NCI-H524 treated with DMSO at 0.1 percent for 48 hours (cell line): ENCODE data around the gene NLRP3.
"Not testable (repeated sequence)": the region's sequence is repeated elsewhere in the genome, so short reads cannot be mapped to it uniquely, and the experiment has no call there.

Experiments used
- DNase-seq: peaks from one replicate; lab custom pipeline; 2025; lab: John Stamatoyannopoulos, UW

NLRP3 gene

DNA sequence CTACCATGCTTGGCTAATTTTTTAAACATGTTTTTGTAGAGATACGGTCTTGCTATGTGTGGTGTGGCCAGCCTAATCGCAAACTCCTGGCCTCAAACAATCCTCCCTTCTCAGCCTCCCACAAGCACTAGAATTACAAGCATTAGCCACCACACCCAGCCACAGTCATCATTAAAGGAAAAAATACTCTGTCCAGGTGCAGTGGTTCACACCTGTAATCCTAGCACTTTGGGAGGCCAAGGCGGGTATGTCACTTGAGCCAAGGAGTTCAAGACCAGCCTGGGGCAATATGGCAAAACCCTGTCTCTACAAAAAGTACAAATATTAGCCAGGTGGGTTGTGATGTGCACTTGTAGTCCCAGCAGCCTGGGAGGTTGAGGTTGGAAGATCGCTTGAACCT, 25.0 kb upstream of the NLRP3 start:
- no peak for DNase-seq

DNA sequence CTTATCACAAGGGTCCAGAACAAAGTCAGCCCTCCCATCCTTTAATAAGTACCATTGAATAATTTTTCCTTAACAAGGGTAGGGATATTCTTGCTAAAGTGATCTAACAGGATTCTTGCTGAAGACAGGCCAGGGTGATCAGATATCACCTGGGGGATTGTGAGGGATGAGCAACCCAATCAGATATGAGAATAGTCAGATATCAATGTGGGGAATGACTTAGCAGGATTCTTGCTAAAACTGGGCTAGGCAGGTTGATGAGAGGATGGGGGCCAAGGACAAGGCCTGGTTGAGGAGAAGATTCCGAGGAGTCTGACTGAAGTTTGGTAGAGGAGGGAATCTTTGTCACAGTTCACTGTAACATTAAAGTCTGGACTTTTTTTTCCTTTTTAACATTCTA, 23.9 kb upstream of the NLRP3 start:
- no peak for DNase-seq

DNA sequence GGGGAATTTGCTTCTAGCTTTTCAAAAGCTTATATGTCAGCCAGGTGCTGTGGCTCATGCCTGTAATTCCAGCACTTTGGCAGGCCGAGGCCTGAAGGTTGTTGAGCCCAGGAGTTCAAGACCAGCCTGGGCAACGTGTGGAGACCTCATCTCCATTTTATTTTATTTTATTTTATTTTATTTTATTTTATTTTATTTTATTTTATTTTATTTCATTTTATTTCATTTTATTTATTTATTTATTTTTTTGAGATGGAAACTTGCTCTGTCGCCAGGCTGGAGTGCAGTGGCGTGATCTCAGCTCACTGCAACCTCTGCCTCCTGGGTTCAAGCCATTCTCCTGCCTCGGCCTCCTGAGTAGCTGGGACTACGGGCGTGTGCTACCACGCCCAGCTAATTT, 20.9 kb upstream of the NLRP3 start:
- DNase-seq = not testable (repeated sequence)

DNA sequence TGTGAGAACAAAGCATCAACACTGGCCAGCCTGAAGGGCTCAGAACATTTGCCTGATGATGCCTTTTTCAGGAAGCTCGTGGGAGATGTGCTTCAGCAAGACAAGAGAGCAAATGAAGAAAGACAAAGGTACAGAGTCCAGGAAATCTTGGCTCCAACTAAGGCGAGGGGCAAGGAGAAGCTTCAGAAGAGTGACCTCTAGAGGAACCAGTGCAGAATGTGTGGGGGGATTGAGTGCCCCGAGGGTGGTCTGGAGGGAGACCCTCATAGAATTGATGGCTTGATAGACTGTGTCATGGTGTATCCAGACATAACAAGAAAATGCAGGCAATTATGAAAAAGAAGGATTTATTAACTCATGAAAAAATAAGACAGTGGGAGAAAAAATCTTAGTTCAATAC, 15.3 kb upstream of the NLRP3 start:
- no peak for DNase-seq

DNA sequence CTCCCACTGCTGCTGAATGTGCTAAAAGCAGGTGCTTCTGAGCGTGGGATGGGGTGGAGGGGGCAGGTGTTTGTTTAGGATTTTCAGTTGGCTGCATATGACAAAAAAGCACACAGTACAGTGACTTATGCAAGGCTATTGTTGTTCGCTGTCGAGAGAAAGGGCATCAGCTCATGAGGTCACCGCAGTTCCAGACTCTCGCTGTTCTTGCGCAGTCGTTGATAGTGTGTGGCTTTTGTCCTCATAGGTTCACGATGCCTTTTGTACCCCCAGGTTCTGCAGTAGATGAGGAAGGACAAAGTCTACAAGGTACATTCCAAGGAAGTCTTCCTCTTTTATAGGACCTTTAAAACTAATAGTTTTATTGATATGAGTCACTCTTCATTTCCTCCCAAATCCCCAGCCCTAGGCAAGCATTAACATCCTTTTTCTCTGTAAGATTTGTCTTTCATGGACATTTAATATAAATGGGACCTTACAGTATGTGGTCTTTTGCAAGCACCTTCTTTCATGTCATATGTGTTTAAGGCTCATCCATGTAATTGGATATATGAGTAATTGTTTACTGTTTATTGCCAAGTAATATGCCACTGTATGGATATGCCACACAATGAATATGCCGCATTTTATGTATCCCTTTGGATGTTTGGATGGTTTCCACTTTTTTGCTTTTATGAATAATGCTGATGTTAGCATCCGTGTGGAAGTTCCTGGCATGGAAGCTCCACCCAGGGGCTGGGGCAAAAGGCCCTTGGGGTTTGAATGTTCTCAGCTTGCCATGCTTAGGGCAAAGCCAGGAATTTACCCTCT, 14.5 kb upstream of the NLRP3 start:
- no peak for DNase-seq

DNA sequence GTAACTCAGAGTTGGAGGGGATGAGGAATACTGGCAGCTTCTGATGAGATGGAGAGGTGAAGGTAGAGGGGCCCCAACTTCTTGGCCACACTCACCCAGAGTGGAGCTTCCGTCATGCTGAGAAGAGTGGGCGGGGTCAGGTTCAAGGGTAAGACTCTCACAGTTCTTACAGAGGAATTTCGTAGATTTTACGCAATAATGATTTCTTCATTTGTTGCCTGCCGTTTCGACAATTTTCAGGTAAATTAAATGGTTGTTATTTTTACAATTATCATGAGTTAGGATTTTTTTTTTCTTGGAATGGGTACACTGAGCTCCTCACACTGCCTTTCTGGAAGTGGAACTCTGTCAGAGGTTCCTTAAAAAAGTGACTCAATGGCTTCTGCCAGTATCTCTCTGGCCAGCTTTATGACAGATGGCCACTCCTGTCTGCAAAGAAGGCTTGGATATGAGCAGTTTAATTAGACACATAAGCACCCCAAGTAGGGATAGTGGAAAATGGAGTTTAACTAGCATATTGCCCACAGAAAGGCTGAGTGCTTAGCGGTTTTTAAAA, 13.8 kb upstream of the NLRP3 start:
- peak; percentile 18 for DNase-seq

DNA sequence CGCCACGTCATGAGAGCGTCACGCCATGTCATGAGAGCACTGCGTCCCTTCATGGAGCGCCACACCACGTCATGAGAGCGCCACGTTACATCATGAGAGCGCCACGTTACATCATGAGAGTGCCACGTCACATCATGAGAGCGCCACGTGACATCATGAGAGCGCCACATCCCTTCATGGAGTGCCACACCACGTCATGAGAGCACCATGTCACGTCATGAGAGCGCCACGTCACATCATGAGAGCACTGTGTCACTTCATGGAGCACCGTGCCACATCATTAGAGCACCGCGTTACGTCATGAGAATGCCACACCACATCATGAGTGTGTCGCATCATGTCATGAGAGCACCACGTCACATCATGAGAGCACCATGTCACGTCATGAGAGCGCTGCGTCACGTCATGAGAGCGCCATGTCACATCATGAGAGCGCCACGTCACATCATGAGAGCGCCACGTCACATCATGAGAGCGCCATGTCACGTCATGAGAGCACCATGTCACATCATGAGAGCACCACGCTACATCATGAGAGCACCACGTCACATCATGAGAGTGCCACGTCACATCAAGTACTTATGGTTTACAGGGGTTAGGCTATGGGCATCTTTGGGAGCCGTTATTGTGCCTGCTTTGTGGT, 9.8 kb upstream of the NLRP3 start:
- no peak for DNase-seq

DNA sequence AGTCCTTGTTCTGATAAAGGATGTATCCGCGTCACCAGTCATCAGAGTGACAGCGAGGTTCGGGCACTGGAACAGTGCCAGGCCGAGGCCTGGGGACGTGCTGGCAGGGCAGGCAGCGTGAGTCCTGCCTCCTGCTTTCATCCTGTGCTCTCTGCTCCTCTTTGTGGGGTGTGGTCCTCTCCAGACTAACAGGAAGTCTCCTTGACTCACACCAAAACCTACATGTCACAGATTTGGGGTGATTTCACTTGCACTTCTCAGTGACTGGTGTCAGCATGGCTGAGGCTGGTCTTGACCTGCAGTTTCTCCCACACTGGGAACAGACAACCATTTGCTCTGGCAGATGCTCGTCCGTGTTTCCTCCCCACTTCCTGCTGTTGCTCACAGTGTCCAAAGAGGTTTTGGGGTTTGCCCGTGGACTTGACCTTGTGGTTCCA, 8.8 kb upstream of the NLRP3 start:
- no peak for DNase-seq

DNA sequence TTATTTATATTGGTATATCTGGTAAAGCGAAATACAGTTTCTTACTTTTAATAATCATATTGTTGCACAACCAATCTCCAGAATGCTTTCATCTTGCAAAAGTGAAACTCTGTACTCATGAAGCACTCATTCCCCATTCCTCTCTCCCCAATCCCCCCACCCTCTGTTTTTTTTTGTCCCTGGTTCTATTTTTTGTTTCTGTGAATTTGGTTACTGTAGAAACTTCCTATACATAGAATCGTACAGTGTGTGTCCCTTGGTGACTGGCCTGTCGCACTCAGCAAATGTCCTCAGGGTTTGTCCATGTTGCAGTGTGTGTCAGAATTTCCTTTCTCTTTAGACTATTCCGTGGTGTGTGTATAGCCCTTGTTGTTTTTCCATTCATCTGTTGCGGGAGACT, 7.9 kb upstream of the NLRP3 start:
- DNase-seq = no peak

DNA sequence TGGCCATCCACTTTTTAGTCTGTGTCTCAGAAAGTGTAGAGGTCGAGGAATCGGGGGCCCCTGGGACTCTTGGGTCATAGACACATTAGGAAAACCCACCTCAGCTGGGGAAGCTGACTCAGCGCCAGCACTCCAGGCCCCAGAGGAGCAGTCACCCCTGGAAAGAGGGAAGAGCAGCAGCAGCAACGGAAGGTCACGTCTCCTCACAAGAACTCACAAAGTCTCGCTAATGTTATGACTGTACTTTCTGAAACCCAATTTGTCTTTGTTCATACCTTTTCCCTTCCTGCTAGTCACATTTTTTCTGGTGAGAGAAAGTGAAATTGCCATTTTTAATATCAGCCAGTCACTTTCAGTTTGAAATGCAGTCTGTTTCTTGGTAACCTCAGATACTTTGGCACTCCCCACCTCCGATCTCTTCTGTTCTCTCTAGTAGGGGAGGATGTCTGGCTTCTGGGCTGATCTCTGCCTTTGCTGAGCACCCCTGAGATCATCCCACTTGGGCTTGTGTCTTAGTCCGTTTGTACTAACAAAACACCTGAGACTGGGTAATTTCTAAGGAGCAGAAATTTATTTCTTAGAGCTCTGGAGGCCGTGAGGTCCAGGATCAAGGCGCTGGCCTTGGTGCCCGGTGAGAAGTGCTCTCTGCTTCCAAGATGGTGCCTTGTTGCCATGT, 6.0 kb upstream of the NLRP3 start:
- DNase-seq = no peak

DNA sequence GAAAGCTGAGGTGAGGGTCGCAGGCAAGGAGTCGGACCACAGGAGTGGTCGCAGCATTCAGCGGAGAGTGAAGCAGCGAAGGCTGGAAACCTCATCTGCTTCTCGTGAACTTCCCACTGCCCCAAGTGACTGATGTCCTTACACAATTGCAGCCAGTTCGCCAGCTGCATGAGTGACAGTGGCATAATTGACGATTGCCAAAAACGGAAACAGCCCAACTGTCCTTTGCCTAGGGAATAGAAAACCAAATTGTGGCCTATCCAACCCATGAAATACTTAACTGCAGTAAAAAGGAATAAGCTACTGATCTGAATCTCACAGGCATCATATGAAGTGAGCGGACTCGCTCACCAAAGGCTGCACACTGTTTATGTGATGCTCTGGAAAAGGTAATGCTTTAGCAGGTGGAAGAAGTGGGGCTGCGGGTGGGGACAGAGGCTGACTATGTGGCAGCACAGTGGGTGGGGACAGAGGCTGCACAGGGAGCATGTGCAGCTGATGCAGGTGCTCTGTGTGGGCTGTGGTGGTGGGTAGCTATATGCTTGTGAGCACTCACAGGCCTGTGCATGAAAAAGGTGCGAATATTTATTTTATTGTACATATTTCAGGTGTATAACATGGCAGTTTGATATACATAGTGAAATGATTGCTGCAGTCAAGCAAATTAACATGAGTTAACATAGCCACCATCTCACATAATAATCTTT, 4.2 kb upstream of the NLRP3 start:
- DNase-seq = no peak

DNA sequence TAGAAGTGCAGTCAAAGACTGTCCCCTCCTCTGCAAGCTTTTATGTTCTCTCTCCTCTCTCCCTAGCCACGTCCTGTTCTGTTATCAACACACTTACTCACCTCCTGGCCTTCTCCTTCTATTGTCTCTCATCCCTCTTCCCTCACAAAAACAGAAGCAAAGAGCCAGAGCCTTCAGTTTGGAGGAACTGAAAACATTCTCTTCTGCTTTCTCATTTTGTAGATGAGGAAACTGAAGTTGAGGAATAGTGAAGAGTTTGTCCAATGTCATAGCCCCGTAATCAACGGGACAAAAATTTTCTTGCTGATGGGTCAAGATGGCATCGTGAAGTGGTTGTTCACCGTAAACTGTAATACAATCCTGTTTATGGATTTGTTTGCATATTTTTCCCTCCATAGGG, 1.9 kb downstream of the NLRP3 start:
- DNase-seq = no peak

DNA sequence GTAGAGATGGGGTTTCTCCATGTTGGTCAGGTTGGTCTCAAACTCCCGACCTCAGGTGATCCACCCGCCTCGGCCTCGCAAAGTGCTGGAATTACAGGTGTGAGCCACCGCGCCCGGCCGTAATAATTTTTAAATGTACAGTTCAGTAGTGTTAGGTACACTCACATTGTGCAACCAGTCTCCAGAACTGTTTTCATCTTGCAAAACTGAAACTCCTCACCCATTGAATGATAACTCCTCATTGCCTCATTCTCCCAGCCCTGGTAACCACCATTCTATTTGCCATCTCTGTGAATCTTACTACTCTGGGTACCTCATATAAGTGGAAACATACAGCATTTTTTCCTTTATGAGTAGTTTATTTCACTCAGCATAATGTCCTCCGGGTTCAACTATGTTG, 3.4 kb downstream of the NLRP3 start:
- DNase-seq = no peak

DNA sequence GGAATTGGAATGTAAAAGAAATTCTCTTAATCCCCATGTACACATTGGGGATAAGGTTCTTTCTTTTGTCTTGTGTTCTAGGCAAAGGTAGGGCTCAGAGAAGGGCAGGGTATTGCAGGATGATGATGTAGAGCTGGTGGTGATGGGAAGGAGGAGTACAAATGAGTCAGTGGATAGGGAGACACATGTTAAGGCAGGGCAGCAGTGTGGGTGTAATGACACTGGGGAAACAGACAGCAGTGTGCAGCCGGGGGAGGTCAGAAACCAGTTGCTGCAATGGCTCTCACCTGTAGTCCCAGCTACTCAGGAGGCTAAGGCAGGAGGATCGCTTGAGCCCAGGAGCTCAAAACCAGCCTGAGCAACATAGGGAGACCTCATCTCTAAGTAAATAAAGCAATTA, 5.1 kb downstream of the NLRP3 start:
- no peak for DNase-seq

DNA sequence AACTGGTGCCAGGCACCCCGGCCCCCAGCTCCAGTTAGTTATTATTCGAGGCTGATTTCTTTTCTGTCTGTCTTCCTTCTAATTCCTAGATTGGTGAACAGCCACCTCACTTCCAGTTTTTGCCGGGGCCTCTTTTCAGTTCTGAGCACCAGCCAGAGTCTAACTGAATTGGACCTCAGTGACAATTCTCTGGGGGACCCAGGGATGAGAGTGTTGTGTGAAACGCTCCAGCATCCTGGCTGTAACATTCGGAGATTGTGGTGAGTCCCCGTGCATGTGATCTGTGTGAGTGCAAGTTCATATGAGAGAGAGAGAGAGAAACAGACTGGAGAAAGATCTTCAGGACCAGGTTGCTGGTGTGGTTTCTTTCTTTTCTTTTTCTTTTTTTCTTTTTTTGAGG, 13.5 kb downstream of the NLRP3 start:
- no peak for DNase-seq

DNA sequence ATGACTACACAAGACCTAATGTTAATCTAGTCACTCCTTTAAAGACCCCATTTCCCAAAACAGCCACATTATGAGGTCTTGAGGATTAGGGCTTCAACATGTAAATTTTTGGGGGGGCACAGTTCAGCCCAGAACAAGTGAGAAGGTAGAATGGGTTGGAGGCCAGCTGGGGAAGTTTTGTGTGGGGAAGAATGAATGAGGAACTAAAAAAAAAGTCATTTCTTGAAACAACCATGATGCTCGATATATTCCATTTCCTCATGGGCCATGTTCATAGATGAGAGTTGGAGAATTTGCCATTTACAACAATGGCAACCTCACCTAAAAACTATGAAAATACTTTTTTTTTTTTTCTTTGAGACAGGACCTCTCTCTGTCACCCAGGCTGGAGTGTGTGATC, 14.5 kb downstream of the NLRP3 start:
- DNase-seq = no peak

DNA sequence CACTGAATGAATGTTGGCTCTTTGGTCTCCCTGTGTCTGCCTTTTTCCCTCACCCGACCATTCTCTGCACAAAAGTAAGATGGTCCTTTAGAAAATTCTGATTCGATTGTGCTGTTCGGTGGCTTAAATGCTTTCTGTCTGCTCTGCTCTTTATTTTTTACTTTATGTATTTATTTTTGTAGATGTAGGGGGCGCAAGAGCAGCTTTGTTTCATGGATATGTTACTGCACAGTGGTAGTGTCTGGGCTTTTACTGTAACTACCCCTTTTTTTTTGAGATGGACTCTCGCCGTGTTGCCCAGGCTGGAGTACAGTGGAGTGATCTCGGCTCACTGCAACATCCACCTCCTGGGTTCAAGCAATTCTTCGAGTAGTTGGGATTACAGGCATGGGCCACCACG, 15.7 kb downstream of the NLRP3 start:
- DNase-seq = no peak

DNA sequence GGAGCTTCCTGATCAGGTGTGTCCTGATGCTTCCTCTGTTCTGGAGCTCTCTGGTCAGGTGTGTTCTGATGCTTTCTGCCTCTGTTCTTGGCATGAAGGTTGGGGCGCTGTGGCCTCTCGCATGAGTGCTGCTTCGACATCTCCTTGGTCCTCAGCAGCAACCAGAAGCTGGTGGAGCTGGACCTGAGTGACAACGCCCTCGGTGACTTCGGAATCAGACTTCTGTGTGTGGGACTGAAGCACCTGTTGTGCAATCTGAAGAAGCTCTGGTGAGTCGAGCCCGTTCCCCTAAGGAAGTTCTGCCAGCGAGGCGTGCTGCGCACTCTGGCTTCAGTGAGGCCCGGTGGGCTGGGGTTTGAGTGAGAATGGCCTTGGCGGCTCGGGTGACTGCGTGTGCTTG, 18.0 kb downstream of the NLRP3 start:
- no peak for DNase-seq

DNA sequence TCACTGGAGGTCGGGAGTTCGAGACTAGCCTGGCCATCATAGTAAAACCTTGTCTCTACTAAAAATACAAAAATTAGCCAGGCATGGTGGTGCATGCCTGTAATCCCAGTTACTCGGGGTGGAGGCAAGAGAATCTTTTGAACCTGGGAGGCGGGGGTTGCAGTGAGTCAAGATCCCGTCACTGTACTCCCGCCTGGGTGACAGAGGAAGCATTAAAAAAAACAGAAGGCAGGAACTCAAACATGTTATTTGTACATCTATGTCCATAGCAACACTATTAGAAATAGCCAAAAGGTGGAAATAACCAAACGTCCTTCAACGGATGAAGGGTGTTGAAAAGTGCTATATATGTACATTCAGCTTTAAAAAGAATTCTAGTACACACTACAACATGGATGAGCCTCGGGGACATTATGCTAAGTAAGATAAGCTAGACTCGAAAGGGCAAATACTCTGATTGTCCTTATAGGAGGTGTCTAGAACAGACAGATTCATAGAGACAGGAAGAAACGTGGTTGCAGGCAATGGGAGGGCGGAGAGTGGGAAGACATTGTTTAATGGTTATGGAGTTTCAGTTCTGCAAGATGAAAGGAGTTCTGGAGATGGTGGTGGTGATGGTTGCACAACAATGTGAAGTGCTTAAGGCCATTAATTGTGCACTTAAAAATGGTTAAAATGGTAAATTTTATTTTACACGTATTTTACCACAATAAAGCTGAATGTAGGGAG, 19.2 kb downstream of the NLRP3 start:
- DNase-seq = no peak

DNA sequence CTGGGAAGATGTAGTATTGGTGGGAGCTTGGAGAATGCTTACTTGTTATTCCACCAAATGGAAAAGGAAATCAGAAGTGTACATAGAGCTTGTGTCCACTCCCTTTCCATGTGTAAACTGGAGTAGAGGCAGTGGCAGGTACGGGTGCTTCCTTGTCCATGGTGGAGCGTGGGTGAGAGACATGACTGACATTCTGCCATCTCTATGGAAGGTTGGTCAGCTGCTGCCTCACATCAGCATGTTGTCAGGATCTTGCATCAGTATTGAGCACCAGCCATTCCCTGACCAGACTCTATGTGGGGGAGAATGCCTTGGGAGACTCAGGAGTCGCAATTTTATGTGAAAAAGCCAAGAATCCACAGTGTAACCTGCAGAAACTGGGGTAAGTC, 19.8 kb downstream of the NLRP3 start:
- no peak for DNase-seq
